ENCODE measurements around the gene RADX.

RADX gene

GRCh38 chrX:106692425-106693065 lies 80.8 kb downstream of the RADX start:
- H4K20me1 ChIP-seq (ENCODE audit: control insufficient read depth, insufficient read depth, low read depth, low read length) = no peaks in the 10 kb centered on the region
- no peaks in the 10 kb centered on the region for H3K79me2 ChIP-seq (ENCODE audit: control insufficient read depth, low read length)
- H3K9me2 ChIP-seq (replicated peaks; ENCODE audit: control insufficient read depth, low read length) = no peaks in the 10 kb centered on the region
- H3K4me3 ChIP-seq (ENCODE audit: low read length) = no peak overlapping the region
- H3K36me3 ChIP-seq (ENCODE audit: control insufficient read depth, low read length) = no peaks in the 10 kb centered on the region
- H3K27me3 ChIP-seq (ENCODE audit: control insufficient read depth, low read length) = no peaks in the 10 kb centered on the region
- no peaks in the 10 kb centered on the region for H3K9me3 ChIP-seq (ENCODE audit: control insufficient read depth, insufficient read depth, low read length)
- no peaks in the 10 kb centered on the region for H3F3A ChIP-seq (ENCODE audit: control insufficient read depth, insufficient read depth)
- H3K4me1 ChIP-seq (ENCODE audit: control insufficient read depth, low read length) = no peaks in the 10 kb centered on the region
- no peak overlapping the region for H3K27ac ChIP-seq (ENCODE audit: low read depth, low read length)
- H3K4me2 ChIP-seq (ENCODE audit: low read length) = no peak overlapping the region
- no peak for TF ChIP-seq CTCF (IDR thresholded peaks at IDR 0.05; ENCODE audit: low read depth, low read length, poor library complexity, severe bottlenecking)
- TF ChIP-seq EZH2phosphoT487 (IDR thresholded peaks at IDR 0.05; ENCODE audit: borderline replicate concordance, low read length) = no peak

- Histone ChIP-seq H3K9me3 (ENCODE audit: control insufficient read depth, insufficient read depth, low read length) (no peaks in the 10 kb centered on the region), H3K36me3 (ENCODE audit: control insufficient read depth, low read length) (no peaks in the 10 kb centered on the region), H3K4me1 (ENCODE audit: control insufficient read depth, low read length) (no peaks in the 10 kb centered on the region), H3K27ac (ENCODE audit: low read depth, low read length) (no peak overlapping the region), H3F3A (ENCODE audit: control insufficient read depth, insufficient read depth) (no peaks in the 10 kb centered on the region), H3K9me2 (replicated peaks; ENCODE audit: control insufficient read depth, low read length) (no peaks in the 10 kb centered on the region), H3K4me2 (ENCODE audit: low read length) (no peak overlapping the region), H3K4me3 (ENCODE audit: low read length) (no peak overlapping the region), H4K20me1 (ENCODE audit: control insufficient read depth, insufficient read depth, low read depth, low read length) (no peaks in the 10 kb centered on the region), H3K79me2 (ENCODE audit: control insufficient read depth, low read length) (no peaks in the 10 kb centered on the region), H3K27me3 (ENCODE audit: control insufficient read depth, low read length) (no peaks in the 10 kb centered on the region)
- no peak for TF ChIP-seq CTCF (IDR thresholded peaks at IDR 0.05; ENCODE audit: low read depth, low read length, poor library complexity, severe bottlenecking)
- TF ChIP-seq EZH2phosphoT487 (IDR thresholded peaks at IDR 0.05; ENCODE audit: borderline replicate concordance, low read length) = no peak
Observed at GRCh38 chrX:106696502-106696901, 84.7 kb downstream of the RADX start.

GRCh38 chrX:106698693-106699092 lies 86.9 kb downstream of the RADX start:
- Histone ChIP-seq H3K79me2 (ENCODE audit: control insufficient read depth, low read length) (no peaks in the 10 kb centered on the region), H3K9me2 (replicated peaks; ENCODE audit: control insufficient read depth, low read length) (no peaks in the 10 kb centered on the region), H4K20me1 (ENCODE audit: control insufficient read depth, insufficient read depth, low read depth, low read length) (no peaks in the 10 kb centered on the region), H3K4me2 (ENCODE audit: low read length) (no peak overlapping the region), H3K4me1 (ENCODE audit: control insufficient read depth, low read length) (no peaks in the 10 kb centered on the region), H3K9me3 (ENCODE audit: control insufficient read depth, insufficient read depth, low read length) (no peaks in the 10 kb centered on the region), H3K4me3 (ENCODE audit: low read length) (no peak overlapping the region), H3K27me3 (ENCODE audit: control insufficient read depth, low read length) (no peaks in the 10 kb centered on the region), H3K27ac (ENCODE audit: low read depth, low read length) (no peak overlapping the region), H3K36me3 (ENCODE audit: control insufficient read depth, low read length) (no peaks in the 10 kb centered on the region), H3F3A (ENCODE audit: control insufficient read depth, insufficient read depth) (no peaks in the 10 kb centered on the region)
- TF ChIP-seq CTCF (IDR thresholded peaks at IDR 0.05; ENCODE audit: low read depth, low read length, poor library complexity, severe bottlenecking) (no peak), EZH2phosphoT487 (IDR thresholded peaks at IDR 0.05; ENCODE audit: borderline replicate concordance, low read length) (no peak)
